Stimulated activated CD4-positive, alpha-beta T cell treated with anti-CD3 and anti-CD28 coated beads, TNF-alpha, amount 100 ng/mL, for 4 hours (primary cell): ENCODE data around the gene LASP1NB.

Source experiments
- DNase-seq, 3 experiments: peaks; one replicate each; pipeline ENCODE4 v3.0.0-alpha.2; 2020; ENCODE audit warnings: low read depth in 3 of 3

The LASP1NB gene

GRCh38 chr17:38925263-38925995 is at the start of gene LASP1NB:
LASP1NB (plus strand) TSS chr17:38925614.
- no peak for DNase-seq

- no peak for DNase-seq
These were observed 48.1 kb upstream of the LASP1NB start for GRCh38 chr17:38877130-38877851.

- DNase-seq, result no peak
These were observed 45.3 kb upstream of the LASP1NB start for GRCh38 chr17:38879878-38880665.

- DNase-seq, result no peak
These were observed 43.7 kb upstream of the LASP1NB start for GRCh38 chr17:38881600-38882191.

- DNase-seq, result no peak
These were observed 42.5 kb upstream of the LASP1NB start for GRCh38 chr17:38882870-38883269.

GRCh38 chr17:38883592-38884526 is 41.6 kb upstream of the LASP1NB start:
- DNase-seq, result no peak

GRCh38 chr17:38885044-38885727 is 40.2 kb upstream of the LASP1NB start:
- DNase-seq, result no peak

- DNase-seq, result no peak
These were observed 39.4 kb upstream of the LASP1NB start for GRCh38 chr17:38885728-38886642.

- DNase-seq, result no peak
These were observed 38.8 kb upstream of the LASP1NB start for GRCh38 chr17:38886643-38887010.

GRCh38 chr17:38888842-38889241 is 36.6 kb upstream of the LASP1NB start:
- DNase-seq, result no peak

GRCh38 chr17:38889745-38890409 is 35.5 kb upstream of the LASP1NB start:
- no peak for DNase-seq

GRCh38 chr17:38890410-38890746 is 35.0 kb upstream of the LASP1NB start:
- DNase-seq, result no peak

- no peak for DNase-seq
These were observed 34.0 kb upstream of the LASP1NB start for GRCh38 chr17:38891441-38891840.

- no peak for DNase-seq
These were observed 33.3 kb upstream of the LASP1NB start for GRCh38 chr17:38892083-38892482.

GRCh38 chr17:38892620-38893019 is 32.8 kb upstream of the LASP1NB start:
- DNase-seq, result no peak

GRCh38 chr17:38893113-38893512 is 32.3 kb upstream of the LASP1NB start:
- DNase-seq, result no peak

GRCh38 chr17:38893607-38894006 is 31.8 kb upstream of the LASP1NB start:
- DNase-seq, result no peak

GRCh38 chr17:38894276-38894675 is 31.1 kb upstream of the LASP1NB start:
- DNase-seq, result no peak
